GM19043 (cell line): Measurements from ENCODE around the gene ATG5.

Source experiments
- ATAC-seq: cut with Tn5 transposase; IDR thresholded peaks from one replicate; pipeline ENCODE4 v1.9.1; 2021; ENCODE audit warnings: low read depth; ENCODE audit not compliant: unreplicated experiment

Gene ATG5

DNA sequence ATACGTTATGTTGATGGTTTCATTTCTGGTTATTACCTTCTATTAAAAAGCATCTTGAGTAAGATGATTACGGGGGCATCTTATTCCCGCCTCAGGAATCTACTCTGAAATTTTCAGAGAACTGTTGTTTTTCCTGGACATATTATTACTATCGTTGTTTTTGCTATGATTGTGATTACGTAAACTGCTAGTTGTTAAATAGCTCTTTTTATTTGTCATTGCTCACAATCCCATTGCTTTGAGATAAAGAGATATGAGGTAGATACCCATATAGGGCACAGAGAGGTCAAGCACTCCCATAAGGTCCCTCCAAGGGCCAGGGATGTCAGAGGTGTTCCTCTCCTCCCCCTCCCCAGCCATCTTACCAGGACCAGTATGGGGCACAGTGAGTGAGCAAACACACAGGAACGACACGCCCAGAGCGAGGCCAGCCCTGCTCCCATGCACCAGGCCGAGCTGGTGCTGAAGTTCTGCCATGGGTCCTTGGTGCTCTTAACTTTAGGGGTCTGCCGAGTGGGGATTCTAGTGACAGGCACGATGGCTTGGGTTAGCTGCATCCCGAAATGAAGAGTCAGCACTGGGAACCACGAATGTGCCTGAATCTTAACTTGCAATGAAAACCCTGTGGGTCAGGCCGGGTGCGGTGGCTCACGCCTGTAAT, 189.5 kb downstream of the ATG5 start:
- ATAC-seq, result no peak

DNA sequence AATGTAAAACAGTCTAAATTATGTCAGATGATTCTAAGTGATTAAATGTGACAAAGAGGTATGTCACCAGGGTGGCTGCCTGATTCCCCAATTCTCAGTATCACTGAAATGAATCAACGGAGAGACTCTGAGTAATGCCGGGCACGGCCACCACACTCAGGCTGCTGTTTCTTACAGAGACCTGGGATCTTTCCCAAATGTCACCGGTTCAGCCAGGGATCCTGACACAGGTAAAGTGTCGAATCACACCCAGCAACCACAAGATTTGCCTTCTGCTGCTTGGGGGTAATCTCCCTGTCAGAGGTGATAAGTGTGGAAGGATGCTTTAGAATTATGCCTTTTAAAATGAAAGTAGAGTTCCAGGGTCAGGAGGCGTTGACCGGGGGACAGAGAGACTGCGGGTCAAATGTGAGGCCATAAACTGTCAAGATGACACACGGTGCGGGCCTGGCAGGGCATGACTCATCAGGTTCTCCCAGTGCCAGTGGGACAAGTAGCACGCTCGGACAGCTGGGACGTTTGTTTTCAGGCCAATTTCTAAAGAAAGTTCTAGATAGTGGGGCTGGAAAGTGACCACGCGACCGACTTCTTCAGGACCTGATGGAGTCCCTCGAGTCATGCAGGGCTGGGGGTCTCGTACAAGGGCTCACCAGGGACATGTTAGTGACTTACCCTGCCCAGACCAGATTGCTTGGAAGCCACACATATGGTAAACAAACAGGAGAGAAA, 190.5 kb downstream of the ATG5 start:
- ATAC-seq, result no peak
